CD14-positive monocyte (primary cell): ENCODE measurements around the gene WDR82. TPM values are rescaled to one million over a fixed set of nuclear protein-coding genes. Genes with fewer than 3 reads are reported as not detected.

Experiments
- DNase-seq, 3 donors: peaks; one replicate each; pipeline ENCODE4 v3.0.0-alpha.2; 2011 to 2022
- H2AFZ ChIP-seq: 2 replicates; pipeline ENCODE4 v1.6.0; 2012; ENCODE audit warnings: mild to moderate bottlenecking, low read depth, low read length, inconsistent platforms; ENCODE audit not compliant: insufficient read depth, poor library complexity, severe bottlenecking
- H3K27ac ChIP-seq, 2 donors: 1 replicate in 1 of 2; 2 replicates in 1 of 2; pipeline ENCODE4 v1.5.1; 2012 to 2013; ENCODE audit warnings: low read length in 2 of 2, control low read depth in 1 of 2, inconsistent platforms in 1 of 2, low read depth in 1 of 2, mild to moderate bottlenecking in 1 of 2
- H3K27me3 ChIP-seq, 2 donors: one replicate each; pipeline versions ENCODE4 v1.6.0 to v1.6.1; 2011 to 2013; ENCODE audit warnings: low read length in 2 of 2; ENCODE audit not compliant: control insufficient read depth in 2 of 2, insufficient read depth in 2 of 2
- H3K36me3 ChIP-seq, 2 donors: replicated peaks in 1 of 2; 1 replicate in 1 of 2; 2 replicates in 1 of 2; pipeline versions ENCODE4 v1.5.1 to v1.6.1; 2012 to 2013; ENCODE audit warnings: low read length in 2 of 2, control low read depth in 1 of 2, inconsistent platforms in 1 of 2, mild to moderate bottlenecking in 1 of 2; ENCODE audit not compliant: insufficient read depth in 2 of 2, control insufficient read depth in 1 of 2
- H3K4me1 ChIP-seq, 2 donors: 1 replicate in 1 of 2; 2 replicates in 1 of 2; pipeline versions ENCODE4 v1.5.1 to v1.6.1; 2012 to 2013; ENCODE audit warnings: low read length in 2 of 2, control low read depth in 1 of 2, inconsistent platforms in 1 of 2, mild to moderate bottlenecking in 1 of 2, moderate library complexity in 1 of 2; ENCODE audit not compliant: insufficient read depth in 2 of 2, control insufficient read depth in 1 of 2
- H3K4me2 ChIP-seq: replicated peaks from 2 replicates; pipeline ENCODE3; 2012; ENCODE audit warnings: low read length, moderate library complexity, mild to moderate bottlenecking; ENCODE audit not compliant: poor library complexity, severe bottlenecking; ENCODE audit errors: extremely low read depth
- H3K4me3 ChIP-seq, 3 experiments: fragments of 200-600 bp in 1 of 3; sonication (generic) in 1 of 3; replicated peaks in 1 of 3; 1 replicate in 2 of 3; 2 replicates in 1 of 3; pipeline ENCODE4 v1.5.1; 2011 to 2013; ENCODE audit warnings: low read length in 3 of 3, mild to moderate bottlenecking in 3 of 3, control low read depth in 2 of 3, low read depth in 2 of 3, inconsistent platforms in 1 of 3, moderate library complexity in 1 of 3
- H3K79me2 ChIP-seq: 2 replicates; pipeline ENCODE4 v1.6.0; 2012; ENCODE audit warnings: mild to moderate bottlenecking, control low read depth, inconsistent platforms, low read length, moderate library complexity; ENCODE audit not compliant: insufficient read depth
- H3K9ac ChIP-seq: 2 replicates; pipeline ENCODE4 v1.6.0; 2017; ENCODE audit warnings: low read length, mild to moderate bottlenecking; ENCODE audit not compliant: insufficient read depth, poor library complexity, severe bottlenecking
- H3K9me3 ChIP-seq, 2 donors: replicated peaks in 1 of 2; 1 replicate in 1 of 2; 2 replicates in 1 of 2; pipeline versions ENCODE4 v1.5.1 to v1.6.1; 2012 to 2013; ENCODE audit warnings: low read length in 2 of 2, control low read depth in 1 of 2; ENCODE audit not compliant: control insufficient read depth in 1 of 2, insufficient read depth in 1 of 2
- H4K20me1 ChIP-seq: 2 replicates; pipeline ENCODE4 v1.6.0; 2012; ENCODE audit warnings: mild to moderate bottlenecking, low read length, control low read depth, moderate library complexity; ENCODE audit not compliant: insufficient read depth
- H3K27ac Mint-ChIP-seq, 7 donors: one replicate each; pipeline ENCODE4 v1.8.0; 2020; ENCODE audit warnings: mild to moderate bottlenecking in 7 of 7, mixed read lengths in 7 of 7, moderate library complexity in 6 of 7, inconsistent platforms in 2 of 7
- H3K27me3 Mint-ChIP-seq, 3 donors: one replicate each; pipeline ENCODE4 v1.8.0; 2021 to 2022; ENCODE audit warnings: low read depth in 3 of 3, mild to moderate bottlenecking in 3 of 3, mixed read lengths in 3 of 3, moderate library complexity in 3 of 3, inconsistent platforms in 1 of 3
- H3K36me3 Mint-ChIP-seq, 2 donors: one replicate each; pipeline ENCODE4 v1.8.0; 2020; ENCODE audit warnings: mixed read lengths in 2 of 2, inconsistent platforms in 1 of 2, mild to moderate bottlenecking in 1 of 2
- H3K4me1 Mint-ChIP-seq: one replicate; pipeline ENCODE4 v1.8.0; 2020; ENCODE audit warnings: mild to moderate bottlenecking, mixed read lengths
- H3K4me3 Mint-ChIP-seq, 2 donors: one replicate each; pipeline ENCODE4 v1.8.0; 2020; ENCODE audit warnings: mild to moderate bottlenecking in 2 of 2, mixed read lengths in 2 of 2, moderate library complexity in 1 of 2
- H3K9me3 Mint-ChIP-seq, 7 donors: one replicate each; pipeline ENCODE4 v1.8.0; 2020 to 2022; ENCODE audit warnings: mixed read lengths in 7 of 7, mild to moderate bottlenecking in 6 of 7, moderate library complexity in 6 of 7, inconsistent platforms in 2 of 7
- WGBS: methylation state at CpG from one replicate; pipeline ENCODE4 v1.1.5; 2013; ENCODE audit warnings: missing lambda C conversion rate; ENCODE audit not compliant: insufficient coverage; 5-methylcytosine and 5-hydroxymethylcytosine counted together
- intact Hi-C, 2 donors: fragments of 100-400 bp; cut with micrococcal nuclease; formaldehyde crosslinking; loops; one replicate each; pipeline versions ENCODE4 v1.15.0 to v1.15.1; 2023
- polyA plus RNA-seq, 3 donors: library from polyadenylated mRNA; depleted of rRNA in 1 of 3; unstranded in 2 of 3; stranded (reverse) in 1 of 3; fragments of 300-500 nt in 2 of 3; fragments of >200 nt in 1 of 3; fragmentation: Illumina TruSeq in 2 of 3; gene quantifications; 1 replicate in 2 of 3; 2 replicates in 1 of 3; pipeline ENCODE4 v1.2.3, GENCODE V29; 2012 to 2021
- TF ChIP-seq, protein P1 (sequence below): fragments of 200-600 bp; IDR thresholded peaks from one replicate; pipeline ENCODE4 v1.8.0; 2022; ENCODE audit warnings: antibody characterized with exemption, mild to moderate bottlenecking

The WDR82 gene
- polyA plus RNA-seq, 3 donors, result 27.3 to 33.4 (median 32.3) TPM

DNA sequence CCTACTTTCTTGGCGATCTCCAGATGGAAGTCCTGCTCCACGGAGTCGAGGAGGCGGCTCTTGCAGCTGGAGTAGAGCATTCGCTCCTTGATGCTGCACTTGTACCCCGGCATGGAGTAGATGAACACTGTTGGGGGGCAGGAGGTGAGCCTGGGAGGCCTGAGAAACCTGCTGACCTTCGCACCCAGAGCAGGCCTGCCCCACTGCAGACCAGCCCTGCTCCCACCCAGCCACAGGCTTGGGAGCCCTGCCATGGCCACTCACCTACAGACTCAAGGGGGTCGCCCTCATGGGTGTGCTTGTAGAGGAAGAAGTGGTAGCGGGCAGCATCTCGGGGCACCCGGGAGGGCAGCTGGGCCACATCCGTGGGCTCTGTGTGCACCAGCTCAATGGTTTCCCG, 48.8 kb downstream of the WDR82 start:
- Histone ChIP-seq H3K4me2 (no peak overlapping the region), H3K9ac (no peak overlapping the region), H3K9me3 (no peaks in the 10 kb centered on the region), H4K20me1 (peaks cover 89% of the 10 kb centered on the region), H3K27me3 (no peaks in the 10 kb centered on the region), H3K4me3 (no peak overlapping the region), H3K4me1 (peaks cover 23 to 48% of the 10 kb centered on the region in 2 donors), H3K79me2 (peaks cover 36% of the 10 kb centered on the region), H3K27ac (no peak overlapping the region), H2AFZ (no peak overlapping the region), H3K36me3 (peaks cover 65 to 77% of the 10 kb centered on the region in 2 donors)
- Mint-ChIP-seq H3K9me3 (no peaks in the 10 kb centered on the region), H3K4me3 (no peak overlapping the region), H3K27me3 (peaks cover 0 to 1% (median 0%) of the 10 kb centered on the region in 3 donors), H3K27ac (no peak overlapping the region), H3K4me1 (peaks cover 39% of the 10 kb centered on the region), H3K36me3 (peaks cover 63 to 74% of the 10 kb centered on the region in 2 donors)
- WGBS, result 100% methylated on average over 9 of the region's 13 CpGs
- TF ChIP-seq, protein P1, sequence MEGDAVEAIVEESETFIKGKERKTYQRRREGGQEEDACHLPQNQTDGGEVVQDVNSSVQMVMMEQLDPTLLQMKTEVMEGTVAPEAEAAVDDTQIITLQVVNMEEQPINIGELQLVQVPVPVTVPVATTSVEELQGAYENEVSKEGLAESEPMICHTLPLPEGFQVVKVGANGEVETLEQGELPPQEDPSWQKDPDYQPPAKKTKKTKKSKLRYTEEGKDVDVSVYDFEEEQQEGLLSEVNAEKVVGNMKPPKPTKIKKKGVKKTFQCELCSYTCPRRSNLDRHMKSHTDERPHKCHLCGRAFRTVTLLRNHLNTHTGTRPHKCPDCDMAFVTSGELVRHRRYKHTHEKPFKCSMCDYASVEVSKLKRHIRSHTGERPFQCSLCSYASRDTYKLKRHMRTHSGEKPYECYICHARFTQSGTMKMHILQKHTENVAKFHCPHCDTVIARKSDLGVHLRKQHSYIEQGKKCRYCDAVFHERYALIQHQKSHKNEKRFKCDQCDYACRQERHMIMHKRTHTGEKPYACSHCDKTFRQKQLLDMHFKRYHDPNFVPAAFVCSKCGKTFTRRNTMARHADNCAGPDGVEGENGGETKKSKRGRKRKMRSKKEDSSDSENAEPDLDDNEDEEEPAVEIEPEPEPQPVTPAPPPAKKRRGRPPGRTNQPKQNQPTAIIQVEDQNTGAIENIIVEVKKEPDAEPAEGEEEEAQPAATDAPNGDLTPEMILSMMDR, result no peak
- intact Hi-C loops, result loop anchor here (2.0 kb wide), 2 partner anchors 109 to 111 kb away; no protein-coding TSS in a partner anchor
- no peak for DNase-seq

DNA sequence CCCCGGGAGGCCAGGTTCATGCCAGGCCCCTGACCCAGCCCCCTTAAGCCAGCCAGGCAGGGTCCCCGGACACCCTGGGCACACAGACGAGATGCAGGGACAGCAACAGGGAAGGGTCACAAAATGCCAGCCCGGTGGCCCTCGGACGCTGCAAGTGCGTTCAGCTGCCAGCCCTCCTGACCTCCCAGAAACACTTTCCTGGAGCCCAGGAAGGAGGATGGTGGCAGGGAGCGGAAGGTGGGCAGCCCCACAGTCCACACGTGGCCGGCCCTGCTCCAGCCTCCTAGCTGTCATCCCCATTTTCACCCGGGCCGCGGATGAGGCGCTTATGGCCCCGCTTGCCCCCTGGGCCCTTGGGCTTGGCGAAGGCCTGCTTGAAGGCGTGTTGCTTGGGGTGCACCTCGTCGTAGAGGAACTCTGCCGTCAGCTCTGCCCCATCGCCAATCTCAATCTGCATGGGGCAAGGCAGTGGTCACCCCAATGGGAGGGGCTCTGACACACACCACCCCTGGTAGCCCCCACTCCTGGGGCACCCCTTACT, 49.6 kb downstream of the WDR82 start:
- Mint-ChIP-seq H3K4me3 (no peak overlapping the region), H3K9me3 (no peaks in the 10 kb centered on the region), H3K36me3 (peaks cover 59 to 68% of the 10 kb centered on the region in 2 donors), H3K27me3 (peaks cover 0 to 2% (median 1%) of the 10 kb centered on the region in 3 donors), H3K4me1 (peaks cover 37% of the 10 kb centered on the region), H3K27ac (no peak overlapping the region)
- Histone ChIP-seq H3K79me2 (peaks cover 28% of the 10 kb centered on the region), H2AFZ (no peak overlapping the region), H3K9ac (no peak overlapping the region), H3K27ac (no peak overlapping the region), H3K9me3 (no peaks in the 10 kb centered on the region), H3K27me3 (no peaks in the 10 kb centered on the region), H3K4me3 (no peak overlapping the region), H4K20me1 (peaks cover 80% of the 10 kb centered on the region), H3K4me1 (peaks cover 22 to 41% of the 10 kb centered on the region in 2 donors), H3K4me2 (no peak overlapping the region), H3K36me3 (peaks cover 57 to 69% of the 10 kb centered on the region in 2 donors)
- TF ChIP-seq, protein P1, result no peak
- intact Hi-C loops, result no loop called here
- no peak for DNase-seq
- WGBS, result 93% methylated on average over 21 of the region's 21 CpGs
